ENCODE measurements around the gene KIRREL3.

DNA sequence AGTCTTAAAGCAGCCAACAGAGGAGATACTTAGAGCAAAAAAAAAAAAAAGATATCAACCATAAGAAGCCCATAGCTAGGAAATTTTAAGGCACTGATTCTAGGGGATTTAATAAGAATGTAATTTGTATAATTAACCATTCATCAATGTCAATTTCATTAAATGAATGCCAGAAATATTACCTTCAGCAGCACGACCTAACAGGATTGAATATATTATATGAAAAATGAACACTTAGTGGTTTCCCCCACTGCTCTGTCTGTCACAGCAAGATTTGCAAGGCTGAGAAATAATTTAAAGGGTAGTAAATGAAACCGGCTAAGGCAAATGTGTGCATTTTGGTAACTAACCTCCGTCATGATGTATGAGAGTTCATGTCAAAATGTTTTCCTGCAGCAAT, 319.9 kb downstream of the KIRREL3 start:
- TF ChIP-seq POLR2A (IDR thresholded peaks at IDR 0.05) = no peak
- TF ChIP-seq, protein P1, sequence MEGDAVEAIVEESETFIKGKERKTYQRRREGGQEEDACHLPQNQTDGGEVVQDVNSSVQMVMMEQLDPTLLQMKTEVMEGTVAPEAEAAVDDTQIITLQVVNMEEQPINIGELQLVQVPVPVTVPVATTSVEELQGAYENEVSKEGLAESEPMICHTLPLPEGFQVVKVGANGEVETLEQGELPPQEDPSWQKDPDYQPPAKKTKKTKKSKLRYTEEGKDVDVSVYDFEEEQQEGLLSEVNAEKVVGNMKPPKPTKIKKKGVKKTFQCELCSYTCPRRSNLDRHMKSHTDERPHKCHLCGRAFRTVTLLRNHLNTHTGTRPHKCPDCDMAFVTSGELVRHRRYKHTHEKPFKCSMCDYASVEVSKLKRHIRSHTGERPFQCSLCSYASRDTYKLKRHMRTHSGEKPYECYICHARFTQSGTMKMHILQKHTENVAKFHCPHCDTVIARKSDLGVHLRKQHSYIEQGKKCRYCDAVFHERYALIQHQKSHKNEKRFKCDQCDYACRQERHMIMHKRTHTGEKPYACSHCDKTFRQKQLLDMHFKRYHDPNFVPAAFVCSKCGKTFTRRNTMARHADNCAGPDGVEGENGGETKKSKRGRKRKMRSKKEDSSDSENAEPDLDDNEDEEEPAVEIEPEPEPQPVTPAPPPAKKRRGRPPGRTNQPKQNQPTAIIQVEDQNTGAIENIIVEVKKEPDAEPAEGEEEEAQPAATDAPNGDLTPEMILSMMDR (IDR thresholded peaks at IDR 0.05) = no peak

All from esophagus squamous epithelium (tissue), 4 donors.